Small intestine (tissue), 7 donors: ENCODE results near the gene LMOD2. TPM values are rescaled to one million over a fixed set of nuclear protein-coding genes. Genes with fewer than 3 reads are reported as not detected.

Experiments
- DNase-seq, 2 donors: peaks; one replicate each; pipeline versions ENCODE4 v3.0.0 to v3.0.0-alpha.2; 2013
- FAIRE-seq: peaks from 2 replicates; lab custom pipeline; 2012; peaks lifted over from hg19 to GRCh38; lab: Jason Lieb, UNC
- H3K27ac ChIP-seq, 3 donors: one replicate each; pipeline ENCODE4 v1.5.1; 2013; ENCODE audit warnings: low read length in 2 of 3, mild to moderate bottlenecking in 2 of 3, control low read depth in 1 of 3, inconsistent platforms in 1 of 3, low read depth in 1 of 3, moderate library complexity in 1 of 3
- H3K27me3 ChIP-seq, 3 donors: one replicate each; pipeline ENCODE4 v1.6.1; 2013; ENCODE audit warnings: low read length in 3 of 3, inconsistent platforms in 1 of 3; ENCODE audit not compliant: control insufficient read depth in 3 of 3, insufficient read depth in 3 of 3
- H3K36me3 ChIP-seq, 3 donors: one replicate each; pipeline ENCODE4 v1.6.1; 2013; ENCODE audit warnings: low read length in 3 of 3, inconsistent platforms in 1 of 3, low read depth in 1 of 3, mild to moderate bottlenecking in 1 of 3, moderate library complexity in 1 of 3; ENCODE audit not compliant: control insufficient read depth in 3 of 3, insufficient read depth in 2 of 3
- H3K4me1 ChIP-seq, 3 donors: one replicate each; pipeline ENCODE4 v1.6.1; 2013; ENCODE audit warnings: low read length in 2 of 3, inconsistent platforms in 1 of 3, low read depth in 1 of 3, mild to moderate bottlenecking in 1 of 3, moderate library complexity in 1 of 3; ENCODE audit not compliant: control insufficient read depth in 3 of 3, insufficient read depth in 2 of 3
- H3K4me3 ChIP-seq, 3 donors: one replicate each; pipeline ENCODE4 v1.5.1; 2013; ENCODE audit warnings: low read length in 3 of 3, control low read depth in 1 of 3, inconsistent platforms in 1 of 3, low read depth in 1 of 3, mild to moderate bottlenecking in 1 of 3, moderate library complexity in 1 of 3
- H3K9me3 ChIP-seq, 2 donors: one replicate each; pipeline ENCODE4 v1.6.1; 2013; ENCODE audit warnings: low read depth in 1 of 2, low read length in 1 of 2; ENCODE audit not compliant: control insufficient read depth in 2 of 2, insufficient read depth in 1 of 2
- WGBS, 3 donors: extraction: QIAGEN DNeasy Blood & Tissue Kit; methylation state at CpG; one replicate each; pipeline ENCODE4 v1.1.7; 2013; 5-methylcytosine and 5-hydroxymethylcytosine counted together
- polyA plus RNA-seq, 4 donors: library from polyadenylated mRNA; stranded (reverse) in 3 of 4; unstranded in 1 of 4; fragments of 200-250 nt in 3 of 4; fragments of 120-200 nt in 1 of 4; gene quantifications; one replicate each; pipeline versions ENCODE4 v1.2.1 to v1.2.3, GENCODE V29; 2013
- donor health status: healthy with polysubstance abuse.
- donor health status: control.
- donor health status: control.
- donor health status: Bipolar disorder and iron deficiency.
- donor health status: healthy.

Gene LMOD2
- polyA plus RNA-seq, 4 donors = 0.04 to 1.6 (median 0.42) TPM

- 24 to 58% (median 43%) methylated on average over 6 of the region's 6 CpGs for WGBS, 3 donors
Measured at GRCh38 chr7:123658023-123658422, 2.4 kb downstream of the LMOD2 start.

DNA sequence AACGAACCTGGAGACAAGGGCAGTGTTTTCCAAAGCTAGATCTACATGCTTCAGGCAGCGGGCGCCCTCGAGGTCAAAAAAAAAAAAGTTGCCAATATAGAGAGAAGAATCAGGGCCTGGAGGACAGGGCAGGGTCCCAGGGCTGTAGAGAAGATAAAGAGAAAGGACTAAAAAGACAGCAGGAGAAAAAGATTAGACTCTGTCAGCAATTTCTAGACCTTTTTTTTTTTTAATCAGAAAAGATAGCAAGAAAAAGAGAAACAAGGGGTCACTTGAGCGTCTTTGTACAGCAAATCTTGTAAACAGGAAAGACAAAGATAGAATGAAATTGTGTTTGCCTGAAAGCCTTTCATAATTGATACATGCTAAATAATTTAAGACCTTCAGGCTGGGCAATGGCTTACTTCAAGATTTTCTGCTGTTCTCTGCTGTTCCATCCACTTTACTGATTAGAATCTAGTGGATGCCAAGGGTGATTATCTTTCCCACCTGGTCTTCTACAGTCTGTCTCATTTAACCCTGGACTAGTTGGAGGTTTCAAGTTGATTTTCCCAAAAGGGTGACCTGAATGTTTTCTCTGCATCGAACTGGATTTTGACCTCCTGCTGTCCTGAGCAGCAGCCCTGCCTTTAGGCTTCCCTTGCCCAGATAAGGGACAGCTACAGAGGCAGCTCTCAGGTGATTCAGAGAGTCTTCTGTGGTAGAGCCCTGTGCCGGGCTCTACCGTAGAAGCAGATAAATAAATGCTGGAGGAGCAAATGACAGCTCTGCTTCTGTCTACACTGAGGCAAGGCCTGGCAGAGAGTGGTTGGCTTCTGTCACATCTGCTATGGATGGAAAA lies 5.1 kb downstream of the LMOD2 start:
- Histone ChIP-seq H3K9me3 (no peaks in the 10 kb centered on the region), H3K4me3 (no peak overlapping the region), H3K27me3 (peaks cover 0 to 3% (median 0%) of the 10 kb centered on the region in 3 donors), H3K27ac (no peak overlapping the region), H3K36me3 (no peaks in the 10 kb centered on the region), H3K4me1 (peaks cover 0 to 4% (median 0%) of the 10 kb centered on the region in 3 donors)
- FAIRE-seq = no peak
- DNase-seq = no peak
- 54 to 65% (median 60%) methylated on average over 8 of the region's 8 CpGs for WGBS, 3 donors

More at GRCh38 chr7:123658023-123658422, 2.4 kb downstream of the LMOD2 start:
- Histone ChIP-seq H3K9me3 (no peaks in the 10 kb centered on the region), H3K27ac (no peak overlapping the region), H3K4me3 (no peak overlapping the region), H3K36me3 (no peaks in the 10 kb centered on the region), H3K27me3 (peaks cover 0 to 4% (median 0%) of the 10 kb centered on the region in 3 donors), H3K4me1 (peaks cover 0 to 4% (median 0%) of the 10 kb centered on the region in 3 donors)
- DNase-seq = peak; percentile 61 to 81
- FAIRE-seq = no peak

- DNase-seq (no peak), FAIRE-seq (no peak)
- Histone ChIP-seq H3K9me3 (no peaks in the 10 kb centered on the region), H3K4me1 (peaks cover 0 to 4% (median 0%) of the 10 kb centered on the region in 3 donors), H3K36me3 (no peaks in the 10 kb centered on the region), H3K4me3 (no peak overlapping the region), H3K27ac (no peak overlapping the region), H3K27me3 (no peaks in the 10 kb centered on the region)
- WGBS, 3 donors = 62 to 88% (median 82%) methylated on average over 1 of the region's 1 CpG
Measured at GRCh38 chr7:123661765-123662164, 6.1 kb downstream of the LMOD2 start.

- no peak overlapping the region for H3K27ac ChIP-seq
- H3K4me3 ChIP-seq = no peak overlapping the region
- no peaks in the 10 kb centered on the region for H3K36me3 ChIP-seq
- DNase-seq = no peak
- H3K9me3 ChIP-seq = no peaks in the 10 kb centered on the region
- H3K27me3 ChIP-seq = no peaks in the 10 kb centered on the region
- H3K4me1 ChIP-seq = peaks cover 0 to 4% (median 0%) of the 10 kb centered on the region in 3 donors
- FAIRE-seq = no peak
- WGBS, 3 donors = 90 to 92% (median 91%) methylated on average over 15 of the region's 15 CpGs
Measured at GRCh38 chr7:123662293-123662692, 6.6 kb downstream of the LMOD2 start.

- H3K27me3 ChIP-seq = no peaks in the 10 kb centered on the region
- H3K27ac ChIP-seq = no peak overlapping the region
- FAIRE-seq (no peak), DNase-seq (no peak)
- no peaks in the 10 kb centered on the region for H3K36me3 ChIP-seq
- H3K9me3 ChIP-seq = no peaks in the 10 kb centered on the region
- 67 to 74% (median 68%) methylated on average over 3 of the region's 3 CpGs for WGBS, 3 donors
- no peak overlapping the region for H3K4me3 ChIP-seq
- peaks cover 0 to 4% (median 0%) of the 10 kb centered on the region in 3 donors for H3K4me1 ChIP-seq
Measured at GRCh38 chr7:123662755-123663154, 7.1 kb downstream of the LMOD2 start.

- Histone ChIP-seq H3K4me3 (no peak overlapping the region), H3K27me3 (no peaks in the 10 kb centered on the region), H3K4me1 (peaks cover 0 to 2% (median 0%) of the 10 kb centered on the region in 3 donors), H3K9me3 (no peaks in the 10 kb centered on the region), H3K36me3 (no peaks in the 10 kb centered on the region), H3K27ac (no peak overlapping the region)
- 92 to 97% (median 96%) methylated on average over 6 of the region's 6 CpGs for WGBS, 3 donors
- DNase-seq (no peak), FAIRE-seq (no peak)
Measured at GRCh38 chr7:123663200-123663599, 7.5 kb downstream of the LMOD2 start.

DNA sequence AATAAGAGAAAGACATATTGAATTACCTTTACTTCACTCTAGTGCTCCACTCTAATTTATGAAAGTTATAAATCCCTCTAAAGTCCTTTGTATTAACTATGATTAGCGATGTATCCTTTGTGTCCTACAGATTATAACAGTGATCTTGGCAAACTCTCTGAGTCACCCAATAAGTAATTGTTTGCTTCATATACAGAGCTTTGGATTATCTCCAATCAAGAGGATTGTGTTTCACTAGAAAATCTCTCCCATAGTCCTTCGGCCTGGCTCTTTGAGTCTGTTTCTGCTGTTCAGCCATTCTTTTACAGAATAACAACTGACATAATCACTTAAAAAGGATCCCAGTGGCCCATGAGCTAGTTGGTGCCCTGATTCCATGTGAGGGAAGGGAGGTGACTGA lies 9.5 kb downstream of the LMOD2 start:
- WGBS, 3 donors = 60 to 71% (median 69%) methylated on average over 2 of the region's 2 CpGs
- FAIRE-seq = no peak

DNA sequence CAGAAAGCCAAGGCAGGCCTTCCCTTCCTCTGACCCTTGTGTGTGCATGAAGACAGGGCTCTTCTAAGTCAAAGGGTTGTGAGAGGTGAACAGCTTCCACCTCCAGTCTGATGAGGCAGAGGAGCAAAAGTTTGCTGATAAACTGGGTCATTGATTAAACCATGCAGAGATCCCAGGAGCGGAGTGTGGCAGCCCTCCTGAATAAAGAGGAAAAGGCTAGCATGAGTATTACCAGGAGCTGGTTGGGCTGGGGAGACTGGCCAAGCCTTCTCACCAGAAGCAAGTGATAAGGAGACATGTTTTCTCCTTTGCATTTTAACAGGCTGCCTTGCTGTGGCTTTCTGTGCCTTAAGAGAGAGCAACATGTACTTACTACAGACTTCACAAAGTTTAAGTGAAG lies 10.2 kb downstream of the LMOD2 start:
- H3K36me3 ChIP-seq = no peaks in the 10 kb centered on the region
- H3K9me3 ChIP-seq = no peaks in the 10 kb centered on the region
- no peak overlapping the region for H3K27ac ChIP-seq
- no peaks in the 10 kb centered on the region for H3K27me3 ChIP-seq
- WGBS, 3 donors = 22 to 58% (median 33%) methylated on average over 1 of the region's 1 CpG
- DNase-seq = no peak
- no peak overlapping the region for H3K4me3 ChIP-seq
- FAIRE-seq = no peak
- H3K4me1 ChIP-seq = no peaks in the 10 kb centered on the region

More for the DNA sequence above, 9.5 kb downstream of the LMOD2 start:
- H3K9me3 ChIP-seq = no peaks in the 10 kb centered on the region
- no peaks in the 10 kb centered on the region for H3K27me3 ChIP-seq
- H3K27ac ChIP-seq = no peak overlapping the region
- H3K36me3 ChIP-seq = no peaks in the 10 kb centered on the region
- no peak for DNase-seq
- no peak overlapping the region for H3K4me3 ChIP-seq
- no peaks in the 10 kb centered on the region for H3K4me1 ChIP-seq
